Panc1 (cell line): ENCODE data around the gene INSC. TPM values are rescaled to one million over a fixed set of nuclear protein-coding genes. Genes with fewer than 3 reads are reported as not detected.

Experiments
- ATAC-seq: fragments of 200-7000 bp; cut with Tn5 transposase; 2 replicates; pipeline ENCODE4 v1.9.1; 2020; ENCODE audit warnings: mild to moderate bottlenecking, moderate library complexity
- BruUV-seq: library from RNA; stranded (reverse); fragments of 400-500 nt; replicated peaks from 2 replicates; lab custom pipeline; 2021; lab: Mats Ljungman, UMichigan
- CTCF ChIA-PET: fragments of 300-600 bp; sonication (Branson Sonifier 250); formaldehyde crosslinking; loops from one replicate; lab custom pipeline; 2022; ENCODE audit warnings: antibody characterized with exemption; lab: Charles Lee
- POLR2A ChIA-PET: fragments of 300-600 bp; sonication (Branson Sonifier 250); formaldehyde crosslinking; loops from one replicate; lab custom pipeline; 2022; ENCODE audit warnings: antibody characterized with exemption; lab: Charles Lee
- DNase-seq: peaks from one replicate; pipeline ENCODE4 v3.0.0-alpha.2; 2010; ENCODE audit warnings: low read depth, low spot score
- H3K27ac ChIP-seq: 2 replicates; pipeline ENCODE4 v1.5.1; 2011; ENCODE audit warnings: mild to moderate bottlenecking, low read length, inconsistent platforms
- H3K27me3 ChIP-seq: fragments of 200-500 bp; sonication (Bioruptor generic); 2 replicates; pipeline ENCODE4 v1.6.0; 2014; ENCODE audit warnings: low read length, inconsistent platforms; ENCODE audit not compliant: control insufficient read depth, insufficient read depth
- H3K36me3 ChIP-seq: fragments of 200-500 bp; sonication (Bioruptor generic); 2 replicates; pipeline ENCODE4 v1.5.1; 2014; ENCODE audit warnings: inconsistent platforms, mild to moderate bottlenecking, low read length, moderate library complexity; ENCODE audit not compliant: control insufficient read depth, insufficient read depth
- H3K4me1 ChIP-seq: 2 replicates; pipeline ENCODE4 v1.5.1; 2011; ENCODE audit warnings: inconsistent platforms, mild to moderate bottlenecking, low read length, moderate library complexity; ENCODE audit not compliant: control insufficient read depth, insufficient read depth
- H3K4me3 ChIP-seq, 2 experiments: 2 replicates each; pipeline ENCODE4 v1.5.1; 2011 to 2012; ENCODE audit warnings: low read depth in 2 of 2, low read length in 2 of 2, mild to moderate bottlenecking in 2 of 2, inconsistent platforms in 1 of 2, moderate library complexity in 1 of 2
- H3K9me3 ChIP-seq: fragments of 200-500 bp; sonication (Bioruptor generic); 2 replicates; pipeline ENCODE4 v1.5.1; 2014; ENCODE audit warnings: low read depth, mild to moderate bottlenecking, inconsistent platforms, low read length, moderate library complexity; ENCODE audit not compliant: control insufficient read depth, insufficient read depth
- POLR2AphosphoS5 ChIP-seq: IDR thresholded peaks from 2 replicates; pipeline ENCODE4 v1.6.1; 2012; ENCODE audit warnings: mild to moderate bottlenecking, low read depth, low read length, moderate library complexity
- SIN3A ChIP-seq: IDR thresholded peaks from 2 replicates; pipeline ENCODE4 v1.6.1; 2012; ENCODE audit warnings: low read depth, mild to moderate bottlenecking, low read length, moderate library complexity, borderline replicate concordance; ENCODE audit not compliant: insufficient read depth
- TCF7L2 ChIP-seq: IDR thresholded peaks from 2 replicates; pipeline ENCODE4 v1.6.1; 2011; ENCODE audit warnings: mild to moderate bottlenecking, low read depth, low read length, inconsistent platforms
- in situ Hi-C: cut with HindIII; loops from 2 replicates; pipeline ENCODE4 v1.10.0; 2016; ENCODE audit warnings: low sequenced_read_pairs, low pct_unique_long_range_greater_than_20kb
- intact Hi-C: fragments of 100-400 bp; cut with micrococcal nuclease; formaldehyde crosslinking; loops from one replicate; pipeline ENCODE4 v1.10.0; 2022; ENCODE audit not compliant: unreplicated experiment
- total RNA-seq: library from RNA; stranded (reverse); gene quantifications from one replicate; pipeline ENCODE4 v1.2.1, GENCODE V29; 2021; ENCODE audit not compliant: unreplicated experiment
- TF ChIP-seq, protein P1 (sequence below), 2 experiments: IDR thresholded peaks; 2 replicates each; pipeline ENCODE4 v1.6.1; 2011 to 2012; ENCODE audit warnings: low read depth in 2 of 2, control low read depth in 1 of 2, low read length in 1 of 2, mild to moderate bottlenecking in 1 of 2, moderate library complexity in 1 of 2; ENCODE audit not compliant: insufficient read depth in 1 of 2
- TF ChIP-seq, protein P2 (sequence below): fragments of 450-650 bp; IDR thresholded peaks from 2 replicates; pipeline ENCODE4 v1.5.1; 2017; ENCODE audit warnings: mild to moderate bottlenecking

Gene INSC
- total RNA-seq, 1 experiment from 2014 or later = 0.08 TPM

DNA sequence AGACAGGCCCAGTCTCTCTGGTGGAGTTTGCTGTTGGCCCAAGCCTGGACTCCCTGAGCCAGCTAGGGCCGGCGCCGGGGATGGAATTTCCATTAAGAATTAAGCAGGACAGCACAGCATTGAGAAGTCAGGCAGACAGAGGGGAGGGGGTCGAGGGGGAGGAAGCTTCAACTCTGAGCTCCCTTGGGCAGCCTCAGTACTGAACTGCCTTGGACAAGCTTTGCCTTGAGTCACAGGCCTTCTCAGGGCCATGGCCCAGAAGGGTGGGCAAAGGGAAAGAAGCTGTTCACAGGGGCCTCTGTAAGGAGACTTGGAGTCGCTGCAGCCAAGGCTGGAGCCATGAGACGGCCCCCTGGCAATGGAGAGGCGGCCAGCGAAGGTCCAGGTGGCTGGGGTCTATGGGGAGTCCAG is 2.6 kb upstream of the INSC start:
- no peak for ATAC-seq
- H3K4me1 ChIP-seq = no peaks in the 10 kb centered on the region
- H3K27me3 ChIP-seq = peaks cover 5% of the 10 kb centered on the region; the same call in 1 of the 2 replicates
- TF ChIP-seq, protein P1, sequence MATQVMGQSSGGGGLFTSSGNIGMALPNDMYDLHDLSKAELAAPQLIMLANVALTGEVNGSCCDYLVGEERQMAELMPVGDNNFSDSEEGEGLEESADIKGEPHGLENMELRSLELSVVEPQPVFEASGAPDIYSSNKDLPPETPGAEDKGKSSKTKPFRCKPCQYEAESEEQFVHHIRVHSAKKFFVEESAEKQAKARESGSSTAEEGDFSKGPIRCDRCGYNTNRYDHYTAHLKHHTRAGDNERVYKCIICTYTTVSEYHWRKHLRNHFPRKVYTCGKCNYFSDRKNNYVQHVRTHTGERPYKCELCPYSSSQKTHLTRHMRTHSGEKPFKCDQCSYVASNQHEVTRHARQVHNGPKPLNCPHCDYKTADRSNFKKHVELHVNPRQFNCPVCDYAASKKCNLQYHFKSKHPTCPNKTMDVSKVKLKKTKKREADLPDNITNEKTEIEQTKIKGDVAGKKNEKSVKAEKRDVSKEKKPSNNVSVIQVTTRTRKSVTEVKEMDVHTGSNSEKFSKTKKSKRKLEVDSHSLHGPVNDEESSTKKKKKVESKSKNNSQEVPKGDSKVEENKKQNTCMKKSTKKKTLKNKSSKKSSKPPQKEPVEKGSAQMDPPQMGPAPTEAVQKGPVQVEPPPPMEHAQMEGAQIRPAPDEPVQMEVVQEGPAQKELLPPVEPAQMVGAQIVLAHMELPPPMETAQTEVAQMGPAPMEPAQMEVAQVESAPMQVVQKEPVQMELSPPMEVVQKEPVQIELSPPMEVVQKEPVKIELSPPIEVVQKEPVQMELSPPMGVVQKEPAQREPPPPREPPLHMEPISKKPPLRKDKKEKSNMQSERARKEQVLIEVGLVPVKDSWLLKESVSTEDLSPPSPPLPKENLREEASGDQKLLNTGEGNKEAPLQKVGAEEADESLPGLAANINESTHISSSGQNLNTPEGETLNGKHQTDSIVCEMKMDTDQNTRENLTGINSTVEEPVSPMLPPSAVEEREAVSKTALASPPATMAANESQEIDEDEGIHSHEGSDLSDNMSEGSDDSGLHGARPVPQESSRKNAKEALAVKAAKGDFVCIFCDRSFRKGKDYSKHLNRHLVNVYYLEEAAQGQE (IDR thresholded peaks at IDR 0.05; ENCODE audit: insufficient read depth in 1 of 2, low read depth in 2 of 2, low read length in 1 of 2) = no peak
- TF ChIP-seq, protein P2, sequence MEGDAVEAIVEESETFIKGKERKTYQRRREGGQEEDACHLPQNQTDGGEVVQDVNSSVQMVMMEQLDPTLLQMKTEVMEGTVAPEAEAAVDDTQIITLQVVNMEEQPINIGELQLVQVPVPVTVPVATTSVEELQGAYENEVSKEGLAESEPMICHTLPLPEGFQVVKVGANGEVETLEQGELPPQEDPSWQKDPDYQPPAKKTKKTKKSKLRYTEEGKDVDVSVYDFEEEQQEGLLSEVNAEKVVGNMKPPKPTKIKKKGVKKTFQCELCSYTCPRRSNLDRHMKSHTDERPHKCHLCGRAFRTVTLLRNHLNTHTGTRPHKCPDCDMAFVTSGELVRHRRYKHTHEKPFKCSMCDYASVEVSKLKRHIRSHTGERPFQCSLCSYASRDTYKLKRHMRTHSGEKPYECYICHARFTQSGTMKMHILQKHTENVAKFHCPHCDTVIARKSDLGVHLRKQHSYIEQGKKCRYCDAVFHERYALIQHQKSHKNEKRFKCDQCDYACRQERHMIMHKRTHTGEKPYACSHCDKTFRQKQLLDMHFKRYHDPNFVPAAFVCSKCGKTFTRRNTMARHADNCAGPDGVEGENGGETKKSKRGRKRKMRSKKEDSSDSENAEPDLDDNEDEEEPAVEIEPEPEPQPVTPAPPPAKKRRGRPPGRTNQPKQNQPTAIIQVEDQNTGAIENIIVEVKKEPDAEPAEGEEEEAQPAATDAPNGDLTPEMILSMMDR = no peak
- TF ChIP-seq POLR2AphosphoS5 (no peak), TCF7L2 (no peak), SIN3A (no peak)
- no peaks in the 10 kb centered on the region for H3K9me3 ChIP-seq
- ChIA-PET CTCF (no interaction called here), POLR2A (no interaction called here)
- no TSS peak for BruUV-seq
- no peak overlapping the region for H3K27ac ChIP-seq
- intact Hi-C loops (no loop called here), in situ Hi-C loops (no loop called here)
- DNase-seq = no peak
- H3K4me3 ChIP-seq = no peak overlapping the region
- no peaks in the 10 kb centered on the region for H3K36me3 ChIP-seq

DNA sequence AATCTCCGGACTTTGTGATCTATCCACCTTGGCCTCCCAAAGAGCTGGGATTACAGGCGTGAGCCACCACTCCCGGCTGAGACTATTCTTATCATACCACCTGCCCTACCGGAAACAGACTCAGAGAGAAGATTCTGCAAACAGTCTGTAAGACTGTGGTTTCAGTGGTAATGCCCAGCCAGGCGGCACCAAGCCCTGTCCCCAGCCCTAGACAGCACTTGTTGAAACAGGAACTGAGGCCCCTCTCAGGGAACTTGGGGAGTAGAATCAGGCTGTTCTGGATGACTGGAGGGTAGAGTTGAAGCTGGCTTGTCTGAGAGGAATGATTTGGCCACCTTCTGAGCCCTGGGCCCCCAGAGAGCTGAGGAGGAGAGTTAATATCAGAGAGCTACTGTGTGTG is 1.3 kb upstream of the INSC start:
- no peak for ATAC-seq
- ChIA-PET CTCF (interaction anchor here (0.6 kb wide), 1 partner anchor 12 kb away, joined by 3 read pairs; no protein-coding TSS in a partner anchor), POLR2A (no interaction called here)
- no peaks in the 10 kb centered on the region for H3K9me3 ChIP-seq
- intact Hi-C loops = no loop called here
- no peaks in the 10 kb centered on the region for H3K4me1 ChIP-seq
- no peaks in the 10 kb centered on the region for H3K36me3 ChIP-seq
- TF ChIP-seq, protein P1 (IDR thresholded peaks at IDR 0.05; ENCODE audit: insufficient read depth in 1 of 2, low read depth in 2 of 2, low read length in 1 of 2) = no peak
- TF ChIP-seq, protein P2 = no peak
- TF ChIP-seq POLR2AphosphoS5 (no peak), SIN3A (no peak), TCF7L2 (no peak)
- no peak for DNase-seq
- no peak overlapping the region for H3K4me3 ChIP-seq
- in situ Hi-C loops = no loop called here
- BruUV-seq = no TSS peak
- peaks cover 5% of the 10 kb centered on the region; the same call in 1 of the 2 replicates for H3K27me3 ChIP-seq
- no peak overlapping the region for H3K27ac ChIP-seq
